Kidney capillary endothelial cell (primary cell): ENCODE measurements around the gene PYCR2.
"Not testable (repeated sequence)": the region's sequence is repeated elsewhere in the genome, so short reads cannot be mapped to it uniquely, and the experiment has no call there.

Source experiments
- DNase-seq: peaks from one replicate; pipeline ENCODE4 v3.0.0-alpha.2; 2018; ENCODE audit warnings: low spot score

Gene PYCR2

GRCh38 chr1:225923692-225924555, at the start of gene PYCR2:
PYCR2 (minus strand) TSS chr1:225924250; CDS start chr1:225924110, 140 bp downstream.
- peak; percentile 93 for DNase-seq

GRCh38 chr1:225973158-225973557, 49.1 kb upstream of the PYCR2 start:
- no peak for DNase-seq

GRCh38 chr1:225972344-225973152, 48.5 kb upstream of the PYCR2 start:
- no peak for DNase-seq

GRCh38 chr1:225970592-225971157, 46.6 kb upstream of the PYCR2 start:
- DNase-seq = not testable (repeated sequence)

- DNase-seq = not testable (repeated sequence)
These were observed 45.7 kb upstream of the PYCR2 start for GRCh38 chr1:225969751-225970150.

GRCh38 chr1:225965231-225965630, 41.2 kb upstream of the PYCR2 start:
- no peak for DNase-seq

GRCh38 chr1:225963735-225964530, 39.9 kb upstream of the PYCR2 start:
- no peak for DNase-seq

- no peak for DNase-seq
These were observed 38.5 kb upstream of the PYCR2 start for GRCh38 chr1:225962440-225962975.

GRCh38 chr1:225961659-225962439, 37.8 kb upstream of the PYCR2 start:
- DNase-seq = no peak

- no peak for DNase-seq
These were observed 34.0 kb upstream of the PYCR2 start for GRCh38 chr1:225958041-225958440.

- no peak for DNase-seq
These were observed 30.7 kb upstream of the PYCR2 start for GRCh38 chr1:225954753-225955152.

GRCh38 chr1:225953315-225953714, 29.3 kb upstream of the PYCR2 start:
- DNase-seq = no peak

- no peak for DNase-seq
These were observed 27.0 kb upstream of the PYCR2 start for GRCh38 chr1:225950905-225951497.

GRCh38 chr1:225949041-225949440, 25.0 kb upstream of the PYCR2 start:
- DNase-seq = no peak

- DNase-seq = no peak
These were observed 22.8 kb upstream of the PYCR2 start for GRCh38 chr1:225946803-225947202.

- DNase-seq = no peak
These were observed 22.1 kb upstream of the PYCR2 start for GRCh38 chr1:225946082-225946620.

- no peak for DNase-seq
These were observed 21.5 kb upstream of the PYCR2 start for GRCh38 chr1:225945564-225945963.

GRCh38 chr1:225944951-225945350, 20.9 kb upstream of the PYCR2 start:
- no peak for DNase-seq

GRCh38 chr1:225944387-225944786, 20.3 kb upstream of the PYCR2 start:
- no peak for DNase-seq

GRCh38 chr1:225943582-225943981, 19.5 kb upstream of the PYCR2 start:
- no peak for DNase-seq
